Colonic mucosa (tissue), 4 donors: ENCODE data around the gene PRDM4. TPM values are rescaled to one million over a fixed set of nuclear protein-coding genes. Genes with fewer than 3 reads are reported as not detected.

Experiments
- DNase-seq: peaks from one replicate; pipeline ENCODE4 v3.0.0-alpha.2; 2020
- H3K27ac ChIP-seq: fragments of 200-600 bp; one replicate; pipeline ENCODE4 v1.8.0; 2021
- H3K27me3 ChIP-seq: fragments of 200-600 bp; one replicate; pipeline ENCODE4 v1.8.0; 2021
- H3K36me3 ChIP-seq: fragments of 200-600 bp; one replicate; pipeline ENCODE4 v1.8.0; 2021
- H3K4me1 ChIP-seq: fragments of 200-600 bp; one replicate; pipeline ENCODE4 v1.8.0; 2021; ENCODE audit warnings: mild to moderate bottlenecking
- H3K4me3 ChIP-seq: fragments of 200-600 bp; one replicate; pipeline ENCODE4 v1.8.0; 2021
- H3K9ac ChIP-seq, 2 donors: one replicate each; pipeline ENCODE4 v1.7.0; 2013; ENCODE audit warnings: control low read depth in 2 of 2, low read depth in 2 of 2, low read length in 2 of 2
- H3K9me3 ChIP-seq: fragments of 200-600 bp; one replicate; pipeline ENCODE4 v1.8.0; 2021
- intact Hi-C: fragments of 100-400 bp; cut with DNase I; formaldehyde crosslinking; loops from one replicate; pipeline ENCODE4 v1.14.1; 2022
- total RNA-seq, 2 donors: library from RNA; stranded (reverse); fragmentation: NEBNext Ultra II Directional in 1 of 2; extraction: Animal tissue kit (Norgen Biotek cat#: 25700) in 1 of 2; gene quantifications; one replicate each; pipeline ENCODE4 v1.2.1, GENCODE V29; 2021
- TF ChIP-seq, protein P1 (sequence below): fragments of 200-600 bp; IDR thresholded peaks from one replicate; pipeline ENCODE4 v1.8.0; 2022; ENCODE audit warnings: antibody characterized with exemption, mild to moderate bottlenecking
- donor health status: healthy.
- donor health status: DM: no; HTN: no; CAD: no.
- donor health status: DM: no; HTN: no; CAD: no.

PRDM4 gene
- total RNA-seq, 2 donors from 2014 or later, result 32.7 to 36.1 TPM

DNA sequence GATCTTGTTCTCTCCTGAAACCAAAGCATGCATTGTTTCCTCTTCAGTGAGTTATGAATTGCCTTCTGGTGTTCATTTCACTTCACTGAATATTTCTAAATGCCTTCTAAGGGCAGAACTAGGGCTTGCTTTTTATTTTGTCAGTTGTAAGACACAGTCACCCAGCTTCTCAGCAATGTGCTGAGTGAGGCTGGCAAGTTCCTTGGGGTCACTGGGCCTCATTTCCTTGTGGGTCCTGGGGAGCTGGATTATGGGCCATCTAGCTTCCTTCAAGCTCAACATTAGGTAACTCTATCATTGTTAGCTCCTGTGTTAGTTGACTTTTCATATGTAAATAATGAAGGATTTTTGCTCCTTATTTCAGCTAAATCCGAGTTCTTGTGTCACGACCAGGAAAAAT, 27.3 kb upstream of the PRDM4 start:
- Histone ChIP-seq H3K27ac (no peak overlapping the region), H3K36me3 (no peaks in the 10 kb centered on the region), H3K27me3 (no peaks in the 10 kb centered on the region), H3K4me1 (no peaks in the 10 kb centered on the region), H3K4me3 (no peak overlapping the region), H3K9me3 (no peaks in the 10 kb centered on the region), H3K9ac (no peak overlapping the region)
- TF ChIP-seq, protein P1, sequence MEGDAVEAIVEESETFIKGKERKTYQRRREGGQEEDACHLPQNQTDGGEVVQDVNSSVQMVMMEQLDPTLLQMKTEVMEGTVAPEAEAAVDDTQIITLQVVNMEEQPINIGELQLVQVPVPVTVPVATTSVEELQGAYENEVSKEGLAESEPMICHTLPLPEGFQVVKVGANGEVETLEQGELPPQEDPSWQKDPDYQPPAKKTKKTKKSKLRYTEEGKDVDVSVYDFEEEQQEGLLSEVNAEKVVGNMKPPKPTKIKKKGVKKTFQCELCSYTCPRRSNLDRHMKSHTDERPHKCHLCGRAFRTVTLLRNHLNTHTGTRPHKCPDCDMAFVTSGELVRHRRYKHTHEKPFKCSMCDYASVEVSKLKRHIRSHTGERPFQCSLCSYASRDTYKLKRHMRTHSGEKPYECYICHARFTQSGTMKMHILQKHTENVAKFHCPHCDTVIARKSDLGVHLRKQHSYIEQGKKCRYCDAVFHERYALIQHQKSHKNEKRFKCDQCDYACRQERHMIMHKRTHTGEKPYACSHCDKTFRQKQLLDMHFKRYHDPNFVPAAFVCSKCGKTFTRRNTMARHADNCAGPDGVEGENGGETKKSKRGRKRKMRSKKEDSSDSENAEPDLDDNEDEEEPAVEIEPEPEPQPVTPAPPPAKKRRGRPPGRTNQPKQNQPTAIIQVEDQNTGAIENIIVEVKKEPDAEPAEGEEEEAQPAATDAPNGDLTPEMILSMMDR, result no peak
- no peak for DNase-seq
- intact Hi-C loops, result no loop called here

DNA sequence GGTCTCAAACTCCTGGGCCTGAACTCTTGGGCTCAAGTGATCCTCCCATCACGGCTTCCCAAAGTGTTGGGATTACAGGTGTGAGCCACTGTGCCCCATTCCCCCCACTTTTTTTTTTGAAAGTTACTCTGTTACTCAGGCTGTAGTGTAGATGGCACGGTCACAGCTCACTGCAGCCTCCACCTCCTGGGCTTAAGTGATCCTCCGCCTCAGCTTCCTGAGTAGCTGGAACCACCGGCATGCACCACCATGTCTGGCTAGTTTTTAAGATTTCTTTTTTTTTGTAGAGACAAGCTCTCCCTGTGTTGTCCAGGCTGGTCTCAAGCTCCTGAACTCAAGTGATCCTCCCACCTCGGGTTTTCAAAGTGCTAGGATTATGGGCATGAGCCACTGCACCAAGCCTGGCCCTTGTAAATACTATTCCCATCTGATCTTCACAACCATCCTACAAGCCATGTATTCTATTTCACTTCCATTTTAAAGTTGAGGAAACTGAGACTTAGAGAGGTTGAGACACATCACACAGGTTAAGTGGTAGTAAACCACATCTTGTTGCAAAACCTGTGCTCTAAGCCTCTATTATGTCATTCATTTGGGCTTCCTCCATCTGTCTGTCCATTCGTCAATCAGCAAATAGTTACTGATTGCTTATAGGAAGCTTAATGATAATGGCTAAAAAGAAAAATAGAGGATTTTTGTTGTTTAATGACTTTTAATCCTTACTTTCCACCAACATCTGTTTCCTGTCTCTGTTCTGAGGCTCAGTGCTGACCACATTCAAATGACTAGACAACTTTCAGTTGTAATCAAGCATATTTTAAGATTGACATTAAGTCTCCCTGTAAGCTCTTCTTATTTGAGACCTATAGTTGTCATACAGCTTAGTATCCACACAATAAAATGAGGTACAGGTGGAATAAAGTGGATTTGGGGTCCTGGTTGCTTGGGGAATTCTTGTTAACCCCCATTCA, 22.8 kb upstream of the PRDM4 start:
- TF ChIP-seq, protein P1, result no peak
- DNase-seq, result no peak
- H3K9ac ChIP-seq, result no peak overlapping the region
- H3K36me3 ChIP-seq, result no peaks in the 10 kb centered on the region
- no peaks in the 10 kb centered on the region for H3K4me1 ChIP-seq
- H3K9me3 ChIP-seq, result no peaks in the 10 kb centered on the region
- H3K27me3 ChIP-seq, result no peaks in the 10 kb centered on the region
- H3K4me3 ChIP-seq, result no peak overlapping the region
- intact Hi-C loops, result no loop called here
- H3K27ac ChIP-seq, result no peak overlapping the region

DNA sequence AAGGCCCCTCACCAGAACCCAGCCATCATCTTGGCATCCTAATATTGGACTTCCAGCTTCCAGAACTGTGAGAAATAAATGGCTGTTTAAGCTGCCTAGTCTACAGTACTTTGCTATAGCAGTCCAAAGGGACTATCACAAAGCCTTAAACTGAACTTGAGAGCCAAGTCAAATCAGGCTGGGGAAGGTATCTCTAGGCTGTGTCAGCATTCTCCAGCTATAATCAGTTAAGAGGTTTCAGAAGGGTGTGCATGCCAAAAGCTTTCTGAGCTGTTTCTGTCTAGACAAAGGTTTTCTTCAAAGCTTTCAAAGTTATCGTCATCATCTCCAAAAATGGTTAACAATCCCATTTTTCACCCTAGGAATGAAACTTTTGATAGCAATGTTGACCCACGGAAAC, 21.1 kb upstream of the PRDM4 start:
- no peak overlapping the region for H3K27ac ChIP-seq
- H3K9ac ChIP-seq, result no peak overlapping the region
- intact Hi-C loops, result no loop called here

DNA sequence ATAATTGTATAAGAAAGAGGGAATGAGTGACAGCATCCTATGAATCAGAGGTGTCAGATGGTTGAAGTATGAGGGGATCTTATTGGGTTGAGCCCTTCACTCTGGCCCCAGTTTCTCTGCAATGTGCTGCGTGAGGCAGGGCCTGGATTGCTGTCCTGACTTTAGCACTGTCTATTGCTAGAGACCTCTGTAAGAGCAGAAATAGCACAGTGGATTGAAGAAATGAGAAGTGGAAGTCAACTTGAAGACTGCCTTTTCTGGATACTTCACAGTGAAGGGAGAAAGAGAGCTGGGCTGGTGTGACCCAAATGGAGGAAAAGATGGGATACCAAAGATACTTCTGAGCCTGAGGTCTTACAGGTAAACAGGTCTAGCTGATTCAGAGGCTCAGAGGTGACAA, 19.4 kb upstream of the PRDM4 start:
- no peak overlapping the region for H3K27ac ChIP-seq
- H3K9me3 ChIP-seq, result no peaks in the 10 kb centered on the region
- no peak overlapping the region for H3K4me3 ChIP-seq
- intact Hi-C loops, result no loop called here
- no peaks in the 10 kb centered on the region for H3K4me1 ChIP-seq
- H3K36me3 ChIP-seq, result no peaks in the 10 kb centered on the region
- H3K27me3 ChIP-seq, result peaks cover 10% of the 10 kb centered on the region
- DNase-seq, result no peak
- H3K9ac ChIP-seq, result no peak overlapping the region
- TF ChIP-seq, protein P1, result no peak

More for the DNA sequence above, 21.1 kb upstream of the PRDM4 start:
- H3K4me1 ChIP-seq, result no peaks in the 10 kb centered on the region
- TF ChIP-seq, protein P1, result no peak
- DNase-seq, result no peak
- no peaks in the 10 kb centered on the region for H3K36me3 ChIP-seq
- H3K9me3 ChIP-seq, result no peaks in the 10 kb centered on the region
- H3K4me3 ChIP-seq, result no peak overlapping the region
- H3K27me3 ChIP-seq, result no peaks in the 10 kb centered on the region

DNA sequence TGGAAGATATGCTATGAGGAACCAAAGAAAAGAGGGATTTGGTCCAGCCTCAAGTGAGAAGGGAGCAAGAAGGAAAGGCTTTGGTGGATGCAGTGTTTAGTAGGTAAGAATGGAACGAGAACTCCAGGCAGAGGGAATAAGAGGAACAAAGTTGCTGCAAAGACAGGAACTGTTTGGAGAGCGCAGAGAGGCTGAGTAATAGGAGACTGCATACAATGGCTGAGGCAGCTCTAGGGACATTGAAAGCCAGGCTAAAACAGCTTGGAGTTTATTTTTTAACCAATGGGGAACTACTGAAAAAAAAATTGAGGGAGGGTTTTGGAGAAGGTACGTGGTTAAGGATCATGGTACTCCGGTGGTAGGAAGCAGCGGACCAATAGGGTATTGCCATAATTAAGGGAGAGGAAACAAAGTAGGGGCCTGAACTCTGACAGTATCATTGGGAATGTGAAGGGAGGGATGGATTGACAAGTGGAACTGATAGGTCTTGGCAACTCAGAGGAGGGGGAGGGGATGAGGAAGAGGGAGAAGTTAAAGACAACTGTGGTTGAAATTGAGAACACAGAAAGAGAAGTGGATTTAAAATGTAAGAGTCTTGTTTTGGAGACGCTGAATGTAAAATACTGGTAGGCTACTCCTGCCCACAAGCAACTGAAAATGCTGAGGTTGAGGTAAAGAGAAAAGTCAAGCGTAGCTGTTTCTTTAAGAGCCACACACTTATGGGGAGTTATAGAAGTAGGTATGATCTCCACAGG, 18.3 kb upstream of the PRDM4 start:
- intact Hi-C loops, result no loop called here
- Histone ChIP-seq H3K27ac (no peak overlapping the region), H3K4me3 (no peak overlapping the region), H3K9ac (no peak overlapping the region), H3K4me1 (no peaks in the 10 kb centered on the region), H3K9me3 (no peaks in the 10 kb centered on the region), H3K27me3 (peaks cover 19% of the 10 kb centered on the region), H3K36me3 (no peaks in the 10 kb centered on the region)
- TF ChIP-seq, protein P1, result no peak
- no peak for DNase-seq
